Stomach (tissue), 9 donors: ENCODE results near the gene ETS1. TPM values are rescaled to one million over a fixed set of nuclear protein-coding genes. Genes with fewer than 3 reads are reported as not detected.

Source experiments
- DNase-seq, 2 donors: peaks; one replicate each; pipeline versions ENCODE4 v3.0.0 to v3.0.0-alpha.2; 2013 to 2019
- H3K27ac ChIP-seq, 5 donors: fragments of 200-600 bp in 4 of 5; sonication (generic) in 4 of 5; one replicate each; pipeline ENCODE4 v1.5.1; 2013 to 2019; ENCODE audit warnings: mild to moderate bottlenecking in 1 of 5, moderate library complexity in 1 of 5
- H3K27me3 ChIP-seq, 3 donors: fragments of 200-600 bp; sonication (generic); one replicate each; pipeline ENCODE4 v1.5.1; 2017 to 2019; ENCODE audit warnings: mixed run types in 1 of 3
- H3K36me3 ChIP-seq, 4 donors: fragments of 200-600 bp; sonication (generic); 1 replicate in 3 of 4; 2 replicates in 1 of 4; pipeline ENCODE4 v1.5.1; 2016 to 2019
- H3K4me1 ChIP-seq, 4 donors: fragments of 200-600 bp; sonication (generic); one replicate each; pipeline ENCODE4 v1.5.1; 2016 to 2019
- H3K4me3 ChIP-seq, 4 donors: fragments of 200-600 bp; sonication (generic) in 3 of 4; one replicate each; pipeline ENCODE4 v1.5.1; 2016 to 2019; ENCODE audit warnings: mild to moderate bottlenecking in 1 of 4
- H3K9me3 ChIP-seq, 4 donors: fragments of 200-600 bp; sonication (generic); one replicate each; pipeline ENCODE4 v1.5.1; 2016 to 2019
- CTCF ChIP-seq, 7 experiments: fragments of 450-650 bp in 4 of 7; fragments of 200-600 bp in 3 of 7; sonication (generic) in 3 of 7; IDR thresholded peaks; one replicate each; pipeline ENCODE4 v1.5.1; 2016 to 2019; ENCODE audit warnings: antibody characterized with exemption in 7 of 7, control low read depth in 2 of 7, mild to moderate bottlenecking in 1 of 7
- EP300 ChIP-seq: sonication (generic); formaldehyde crosslinking; IDR thresholded peaks from one replicate; pipeline ENCODE4 v1.6.1; 2017; ENCODE audit warnings: antibody characterized with exemption
- POLR2A ChIP-seq, 4 donors: fragments of 450-650 bp; IDR thresholded peaks; one replicate each; pipeline ENCODE4 v1.6.1; 2016; ENCODE audit warnings: antibody characterized with exemption in 4 of 4, control low read depth in 2 of 4, mild to moderate bottlenecking in 1 of 4, moderate library complexity in 1 of 4
- POLR2AphosphoS5 ChIP-seq, 3 donors: sonication (generic); formaldehyde crosslinking; IDR thresholded peaks; one replicate each; pipeline ENCODE4 v1.6.1; 2016; ENCODE audit warnings: antibody characterized with exemption in 3 of 3
- WGBS, 5 donors: extraction: QIAGEN DNeasy Blood & Tissue Kit in 3 of 5; methylation state at CpG; one replicate each; pipeline versions ENCODE4 v1.1.5 to v1.1.7; 2013 to 2018; 5-methylcytosine and 5-hydroxymethylcytosine counted together
- intact Hi-C: fragments of 100-400 bp; cut with DNase I; formaldehyde crosslinking; loops from one replicate; pipeline ENCODE4 v1.15.1; 2023; ENCODE audit warnings: low total_unique reads
- polyA plus RNA-seq, 3 donors: library from polyadenylated mRNA; stranded (reverse); fragments of 200-250 nt; gene quantifications; one replicate each; pipeline ENCODE4 v1.2.3, GENCODE V29; 2013
- total RNA-seq, 5 donors: library from RNA; depleted of rRNA; stranded (reverse); fragments of >200 nt; gene quantifications; one replicate each; pipeline versions ENCODE4 v1.1.0 to v1.2.3, GENCODE V29; 2014 to 2016
- donor health status: healthy with polysubstance abuse.
- donor health status: Bipolar disorder and iron deficiency.
- donor health status: healthy.

ETS1 gene
- total and polyA plus RNA-seq, 8 donors = 7.0 to 72.5 (median 22.5) TPM

GRCh38 chr11:128624269-128625175 is 37.2 kb upstream of the ETS1 start:
- no peak for TF ChIP-seq POLR2A (IDR thresholded peaks at IDR 0.05)
- no peak for TF ChIP-seq CTCF (IDR thresholded peaks at IDR 0.05)
- TF ChIP-seq EP300 = no peak
- no peak for TF ChIP-seq POLR2AphosphoS5 (IDR thresholded peaks at IDR 0.05)
- Histone ChIP-seq H3K9me3 (no peaks in the 10 kb centered on the region), H3K27me3 (no peaks in the 10 kb centered on the region), H3K36me3 (no peaks in the 10 kb centered on the region), H3K4me3 (no peak overlapping the region), H3K27ac (peak overlapping the region; percentile 10 to 66 (median 51)), H3K4me1 (peaks cover 5 to 43% (median 20%) of the 10 kb centered on the region in 4 donors)
- intact Hi-C loops = loop anchor here (10.0 kb wide), 1 partner anchor 100 kb away; no protein-coding TSS in a partner anchor
- WGBS, 5 donors = 40 to 60% (median 51%) methylated on average over 18 of the region's 18 CpGs
- DNase-seq = peak; percentile 56 to 77

- intact Hi-C loops = loop anchor here (10.0 kb wide), 1 partner anchor 98 kb away; no protein-coding TSS in a partner anchor
- no peaks in the 10 kb centered on the region for H3K27me3 ChIP-seq
- H3K36me3 ChIP-seq = no peaks in the 10 kb centered on the region
- 77 to 84% (median 79%) methylated on average over 5 of the region's 5 CpGs for WGBS, 5 donors
- H3K4me1 ChIP-seq = peaks cover 0 to 37% (median 16%) of the 10 kb centered on the region in 4 donors
- no peak overlapping the region for H3K27ac ChIP-seq
- TF ChIP-seq POLR2A (IDR thresholded peaks at IDR 0.05) (no peak), CTCF (IDR thresholded peaks at IDR 0.05) (no peak), EP300 (no peak), POLR2AphosphoS5 (IDR thresholded peaks at IDR 0.05) (no peak)
- DNase-seq = no peak
- no peaks in the 10 kb centered on the region for H3K9me3 ChIP-seq
- H3K4me3 ChIP-seq = no peak overlapping the region
Measured at GRCh38 chr11:128623091-128623490, 35.7 kb upstream of the ETS1 start.

GRCh38 chr11:128621601-128622501 is 34.5 kb upstream of the ETS1 start:
- no peak for TF ChIP-seq CTCF (IDR thresholded peaks at IDR 0.05)
- TF ChIP-seq POLR2AphosphoS5 (IDR thresholded peaks at IDR 0.05) = peak in 1 of 3 donors; percentile 11
- intact Hi-C loops = loop anchor here (10.0 kb wide), 1 partner anchor 97 kb away; no protein-coding TSS in a partner anchor
- Histone ChIP-seq H3K36me3 (no peaks in the 10 kb centered on the region), H3K9me3 (no peaks in the 10 kb centered on the region), H3K4me3 (no peak overlapping the region), H3K27ac (peak overlapping the region in 4 of 5 donors; percentile 7 to 51 (median 33)), H3K27me3 (no peaks in the 10 kb centered on the region), H3K4me1 (peaks cover 0 to 25% (median 14%) of the 10 kb centered on the region in 4 donors)
- 76 to 85% (median 83%) methylated on average over 17 of the region's 17 CpGs for WGBS, 5 donors
- DNase-seq = peak in 1 of 2 donors; percentile 50
